Hepatocyte (in vitro differentiated cells): ENCODE measurements around the gene LASP1NB.

Source experiments
- DNase-seq: peaks from one replicate; pipeline ENCODE4 v3.0.0-alpha.2; 2016; ENCODE audit warnings: low spot score
- H2AFZ ChIP-seq: fragments of 200-600 bp; sonication (generic); 2 replicates; pipeline ENCODE4 v1.6.0; 2016; ENCODE audit warnings: antibody characterized with exemption, mild to moderate bottlenecking
- H3K27ac ChIP-seq: fragments of 200-600 bp; sonication (generic); 2 replicates; pipeline ENCODE4 v1.5.1; 2016; ENCODE audit warnings: mild to moderate bottlenecking
- H3K27me3 ChIP-seq: fragments of 200-600 bp; sonication (generic); 2 replicates; pipeline ENCODE4 v1.6.1; 2016
- H3K36me3 ChIP-seq: fragments of 200-600 bp; sonication (generic); replicated peaks from 2 replicates; pipeline ENCODE4 v1.5.1; 2016; ENCODE audit warnings: low read depth; ENCODE audit not compliant: insufficient read depth
- H3K4me1 ChIP-seq: fragments of 200-600 bp; sonication (generic); 2 replicates; pipeline ENCODE4 v1.5.1; 2016; ENCODE audit warnings: mild to moderate bottlenecking, moderate library complexity; ENCODE audit not compliant: insufficient read depth
- H3K4me2 ChIP-seq: fragments of 200-600 bp; sonication (generic); 2 replicates; pipeline ENCODE4 v1.6.0; 2016
- H3K4me3 ChIP-seq: fragments of 200-600 bp; sonication (generic); 2 replicates; pipeline ENCODE4 v1.5.1; 2016; ENCODE audit warnings: mild to moderate bottlenecking
- H3K79me2 ChIP-seq: fragments of 200-600 bp; sonication (generic); 2 replicates; pipeline ENCODE4 v1.6.0; 2017; ENCODE audit warnings: mild to moderate bottlenecking
- H3K9me2 ChIP-seq: fragments of 200-600 bp; sonication (generic); replicated peaks from 2 replicates; pipeline ENCODE4 v1.6.0; 2017; ENCODE audit warnings: mild to moderate bottlenecking; ENCODE audit not compliant: insufficient read depth
- H3K9me3 ChIP-seq: fragments of 200-600 bp; sonication (generic); 2 replicates; pipeline ENCODE4 v1.5.1; 2016; ENCODE audit warnings: low read depth, mild to moderate bottlenecking
- H4K20me1 ChIP-seq: fragments of 200-600 bp; sonication (generic); 2 replicates; pipeline ENCODE4 v1.6.0; 2016; ENCODE audit warnings: mild to moderate bottlenecking; ENCODE audit not compliant: insufficient read depth, poor library complexity, severe bottlenecking
- EZH2 ChIP-seq: fragments of 200-600 bp; sonication (generic); IDR thresholded peaks from 2 replicates; pipeline ENCODE4 v1.6.1; 2016; ENCODE audit warnings: antibody characterized with exemption, mild to moderate bottlenecking, borderline replicate concordance
- EZH2phosphoT487 ChIP-seq: fragments of 200-600 bp; sonication (generic); IDR thresholded peaks from one replicate; pipeline ENCODE4 v1.6.1; 2018; ENCODE audit warnings: antibody characterized with exemption, mild to moderate bottlenecking, low read depth, moderate library complexity; ENCODE audit not compliant: unreplicated experiment, severe bottlenecking
- WGBS: methylation state at CpG from one replicate; pipeline ENCODE4 v1.1.6; 2016; ENCODE audit warnings: low lambda C conversion rate; ENCODE audit errors: missing lambda C conversion rate; 5-methylcytosine and 5-hydroxymethylcytosine counted together
- TF ChIP-seq, protein P1 (sequence below): fragments of 200-600 bp; sonication (generic); IDR thresholded peaks from 2 replicates; pipeline ENCODE4 v1.5.1; 2016; ENCODE audit warnings: antibody characterized with exemption, mild to moderate bottlenecking; ENCODE audit not compliant: poor library complexity

LASP1NB gene

DNA sequence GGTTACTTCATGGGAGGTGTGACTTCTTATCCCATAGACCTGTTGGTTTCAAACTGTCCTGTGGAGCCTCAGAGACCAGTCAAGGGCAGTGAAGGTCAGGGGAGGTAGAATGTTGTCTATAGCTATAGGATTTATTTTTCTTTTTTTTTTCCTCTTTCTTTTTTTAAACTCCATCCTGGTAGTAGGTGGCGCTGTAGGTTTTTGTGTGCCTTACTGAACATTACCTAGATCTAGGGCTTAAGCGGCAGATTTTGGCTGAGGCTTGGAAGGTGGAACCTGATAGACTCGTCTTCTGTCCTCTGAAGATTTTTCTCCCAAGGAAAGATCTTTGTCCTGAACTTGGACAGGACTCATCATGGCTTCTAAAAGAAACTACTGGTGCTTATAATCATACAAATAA lies 8.2 kb upstream of the LASP1NB start:
- Histone ChIP-seq H4K20me1 (peaks cover 24% of the 10 kb centered on the region), H3K27ac (no peak overlapping the region), H3K4me1 (peaks cover 14% of the 10 kb centered on the region), H3K36me3 (no peaks in the 10 kb centered on the region), H3K27me3 (no peaks in the 10 kb centered on the region), H3K9me2 (no peaks in the 10 kb centered on the region), H3K79me2 (peaks cover 9% of the 10 kb centered on the region), H3K4me3 (no peak overlapping the region), H2AFZ (no peak overlapping the region), H3K9me3 (no peaks in the 10 kb centered on the region), H3K4me2 (no peak overlapping the region)
- no peak for TF ChIP-seq EZH2phosphoT487
- TF ChIP-seq, protein P1, sequence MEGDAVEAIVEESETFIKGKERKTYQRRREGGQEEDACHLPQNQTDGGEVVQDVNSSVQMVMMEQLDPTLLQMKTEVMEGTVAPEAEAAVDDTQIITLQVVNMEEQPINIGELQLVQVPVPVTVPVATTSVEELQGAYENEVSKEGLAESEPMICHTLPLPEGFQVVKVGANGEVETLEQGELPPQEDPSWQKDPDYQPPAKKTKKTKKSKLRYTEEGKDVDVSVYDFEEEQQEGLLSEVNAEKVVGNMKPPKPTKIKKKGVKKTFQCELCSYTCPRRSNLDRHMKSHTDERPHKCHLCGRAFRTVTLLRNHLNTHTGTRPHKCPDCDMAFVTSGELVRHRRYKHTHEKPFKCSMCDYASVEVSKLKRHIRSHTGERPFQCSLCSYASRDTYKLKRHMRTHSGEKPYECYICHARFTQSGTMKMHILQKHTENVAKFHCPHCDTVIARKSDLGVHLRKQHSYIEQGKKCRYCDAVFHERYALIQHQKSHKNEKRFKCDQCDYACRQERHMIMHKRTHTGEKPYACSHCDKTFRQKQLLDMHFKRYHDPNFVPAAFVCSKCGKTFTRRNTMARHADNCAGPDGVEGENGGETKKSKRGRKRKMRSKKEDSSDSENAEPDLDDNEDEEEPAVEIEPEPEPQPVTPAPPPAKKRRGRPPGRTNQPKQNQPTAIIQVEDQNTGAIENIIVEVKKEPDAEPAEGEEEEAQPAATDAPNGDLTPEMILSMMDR, result peak; percentile 14
- no peak for DNase-seq
- 89% methylated on average over 3 of the region's 3 CpGs for WGBS

DNA sequence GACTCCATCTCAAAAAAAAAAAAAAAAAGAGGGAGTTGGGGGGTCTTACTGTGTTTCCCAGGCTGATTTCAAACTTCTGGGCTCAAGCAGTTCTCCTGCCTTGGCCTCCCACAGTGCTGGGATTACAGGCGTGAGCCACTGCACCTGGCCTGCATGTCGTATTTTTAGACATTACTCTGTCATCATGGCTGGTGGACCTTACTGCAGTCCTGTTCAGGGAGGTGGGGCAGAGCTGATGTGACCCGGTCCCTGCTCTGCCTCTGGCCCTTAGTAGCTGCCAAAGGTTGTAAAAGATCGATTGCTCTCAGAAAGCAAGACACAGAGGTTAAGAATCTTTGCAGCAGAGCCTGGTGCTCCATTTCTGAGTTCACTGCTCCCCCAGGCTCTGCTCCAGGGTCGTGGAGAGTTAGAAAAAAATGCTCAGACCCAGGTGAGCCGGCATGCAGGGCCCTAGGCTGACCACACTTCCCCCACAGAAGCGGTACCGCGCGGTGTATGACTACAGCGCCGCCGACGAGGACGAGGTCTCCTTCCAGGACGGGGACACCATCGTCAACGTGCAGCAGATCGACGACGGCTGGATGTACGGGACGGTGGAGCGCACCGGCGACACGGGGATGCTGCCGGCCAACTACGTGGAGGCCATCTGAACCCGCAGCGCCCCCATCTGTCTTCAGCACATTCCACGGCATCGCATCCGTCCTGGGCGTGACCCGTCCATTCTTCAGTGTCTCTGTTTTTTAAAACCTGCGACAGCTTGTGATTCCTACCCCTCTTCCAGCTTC lies 7.1 kb upstream of the LASP1NB start:
- Histone ChIP-seq H3K36me3 (no peaks in the 10 kb centered on the region), H3K4me2 (no peak overlapping the region), H3K9me2 (no peaks in the 10 kb centered on the region), H4K20me1 (peaks cover 16% of the 10 kb centered on the region), H3K79me2 (peaks cover 3% of the 10 kb centered on the region), H3K9me3 (no peaks in the 10 kb centered on the region), H3K27me3 (no peaks in the 10 kb centered on the region), H3K27ac (no peak overlapping the region), H3K4me3 (no peak overlapping the region), H3K4me1 (peaks cover 12% of the 10 kb centered on the region), H2AFZ (no peak overlapping the region)
- DNase-seq, result no peak
- TF ChIP-seq, protein P1, result no peak
- TF ChIP-seq EZH2 (no peak), EZH2phosphoT487 (no peak)
- WGBS, result 92% methylated on average over 37 of the region's 37 CpGs

DNA sequence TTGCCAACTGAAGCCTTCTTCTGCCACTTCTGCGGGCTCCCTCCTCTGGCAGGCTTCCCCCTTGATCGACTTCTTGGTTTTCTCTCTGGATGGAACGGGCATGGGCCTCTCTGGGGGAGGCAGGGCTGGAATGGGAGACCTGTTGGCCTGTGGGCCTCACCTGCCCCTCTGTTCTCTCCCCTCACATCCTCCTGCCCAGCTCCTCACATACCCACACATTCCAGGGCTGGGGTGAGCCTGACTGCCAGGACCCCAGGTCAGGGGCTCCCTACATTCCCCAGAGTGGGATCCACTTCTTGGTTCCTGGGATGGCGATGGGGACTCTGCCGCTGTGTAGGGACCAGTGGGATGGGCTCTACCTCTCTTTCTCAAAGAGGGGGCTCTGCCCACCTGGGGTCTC lies 6.5 kb upstream of the LASP1NB start:
- H3K27me3 ChIP-seq, result no peaks in the 10 kb centered on the region
- no peak overlapping the region for H3K27ac ChIP-seq
- peaks cover 16% of the 10 kb centered on the region for H4K20me1 ChIP-seq
- H3K4me3 ChIP-seq, result no peak overlapping the region
- no peak for DNase-seq
- TF ChIP-seq, protein P1, result no peak
- no peak for TF ChIP-seq EZH2
- no peak for TF ChIP-seq EZH2phosphoT487
- no peaks in the 10 kb centered on the region for H3K9me2 ChIP-seq
- no peaks in the 10 kb centered on the region for H3K9me3 ChIP-seq
- H3K79me2 ChIP-seq, result peaks cover 3% of the 10 kb centered on the region
- H3K36me3 ChIP-seq, result no peaks in the 10 kb centered on the region
- no peak overlapping the region for H2AFZ ChIP-seq
- H3K4me2 ChIP-seq, result no peak overlapping the region
- peaks cover 12% of the 10 kb centered on the region for H3K4me1 ChIP-seq
- WGBS, result 99% methylated on average over 5 of the region's 5 CpGs
